CD1c-positive myeloid dendritic cell (primary cell): Measurements from ENCODE around the gene TTLL7.

Experiments
- DNase-seq: peaks from one replicate; pipeline ENCODE4 v3.0.0-alpha.2; 2016; ENCODE audit errors: extremely low spot score

The TTLL7 gene, protein sequence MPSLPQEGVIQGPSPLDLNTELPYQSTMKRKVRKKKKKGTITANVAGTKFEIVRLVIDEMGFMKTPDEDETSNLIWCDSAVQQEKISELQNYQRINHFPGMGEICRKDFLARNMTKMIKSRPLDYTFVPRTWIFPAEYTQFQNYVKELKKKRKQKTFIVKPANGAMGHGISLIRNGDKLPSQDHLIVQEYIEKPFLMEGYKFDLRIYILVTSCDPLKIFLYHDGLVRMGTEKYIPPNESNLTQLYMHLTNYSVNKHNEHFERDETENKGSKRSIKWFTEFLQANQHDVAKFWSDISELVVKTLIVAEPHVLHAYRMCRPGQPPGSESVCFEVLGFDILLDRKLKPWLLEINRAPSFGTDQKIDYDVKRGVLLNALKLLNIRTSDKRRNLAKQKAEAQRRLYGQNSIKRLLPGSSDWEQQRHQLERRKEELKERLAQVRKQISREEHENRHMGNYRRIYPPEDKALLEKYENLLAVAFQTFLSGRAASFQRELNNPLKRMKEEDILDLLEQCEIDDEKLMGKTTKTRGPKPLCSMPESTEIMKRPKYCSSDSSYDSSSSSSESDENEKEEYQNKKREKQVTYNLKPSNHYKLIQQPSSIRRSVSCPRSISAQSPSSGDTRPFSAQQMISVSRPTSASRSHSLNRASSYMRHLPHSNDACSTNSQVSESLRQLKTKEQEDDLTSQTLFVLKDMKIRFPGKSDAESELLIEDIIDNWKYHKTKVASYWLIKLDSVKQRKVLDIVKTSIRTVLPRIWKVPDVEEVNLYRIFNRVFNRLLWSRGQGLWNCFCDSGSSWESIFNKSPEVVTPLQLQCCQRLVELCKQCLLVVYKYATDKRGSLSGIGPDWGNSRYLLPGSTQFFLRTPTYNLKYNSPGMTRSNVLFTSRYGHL

DNA sequence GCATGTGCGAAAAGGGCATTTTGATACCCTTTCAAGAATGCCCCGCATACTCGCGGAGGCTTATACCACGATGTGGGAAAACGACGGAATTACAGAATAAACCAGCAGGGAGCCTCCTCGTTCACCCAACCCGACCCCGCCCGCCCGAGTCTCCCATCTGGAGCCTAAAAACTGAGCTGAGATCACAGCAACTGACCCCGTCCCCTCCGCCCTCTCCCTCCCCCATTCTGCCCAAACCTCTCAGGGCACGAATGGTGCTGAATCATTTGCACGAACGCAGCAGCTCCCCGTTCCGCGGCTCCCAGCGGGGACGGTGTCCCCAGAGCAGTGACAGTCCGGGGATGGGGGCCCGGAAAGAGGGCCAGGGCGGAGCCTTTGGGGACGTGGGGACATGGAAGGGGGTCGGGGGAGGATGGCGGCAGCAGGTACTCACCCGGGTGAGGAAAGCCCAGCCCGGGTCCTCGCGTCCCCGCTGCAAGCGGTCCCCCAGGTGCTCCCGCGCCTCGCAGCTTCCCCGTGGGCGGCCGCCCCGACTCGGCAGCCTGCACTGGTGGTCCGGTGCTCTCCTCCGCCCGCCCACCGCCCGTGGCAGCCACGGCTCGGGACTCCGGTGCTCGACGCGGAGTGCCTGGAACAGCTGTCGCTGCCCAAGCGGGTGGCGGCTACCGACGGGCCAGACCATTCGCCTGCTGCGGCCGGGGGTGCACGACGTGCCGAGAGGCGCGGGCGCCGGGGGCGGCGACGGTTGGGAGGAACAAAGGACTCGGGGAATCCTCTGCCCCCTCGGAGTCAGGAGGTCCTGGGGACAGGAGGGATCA is at the start of gene TTLL7:
Gene TTLL7, minus strand, starts transcription at position 635 of the 818 bp plus-strand sequence. CDS start 46,921 bp downstream, outside the sequence.
- peak; percentile 63 for DNase-seq

- DNase-seq, result no peak
Observed at GRCh38 chr1:84042461-84042860, 43.5 kb upstream of the TTLL7 start.

GRCh38 chr1:84037758-84038611 is 39.1 kb upstream of the TTLL7 start:
- no peak for DNase-seq

DNA sequence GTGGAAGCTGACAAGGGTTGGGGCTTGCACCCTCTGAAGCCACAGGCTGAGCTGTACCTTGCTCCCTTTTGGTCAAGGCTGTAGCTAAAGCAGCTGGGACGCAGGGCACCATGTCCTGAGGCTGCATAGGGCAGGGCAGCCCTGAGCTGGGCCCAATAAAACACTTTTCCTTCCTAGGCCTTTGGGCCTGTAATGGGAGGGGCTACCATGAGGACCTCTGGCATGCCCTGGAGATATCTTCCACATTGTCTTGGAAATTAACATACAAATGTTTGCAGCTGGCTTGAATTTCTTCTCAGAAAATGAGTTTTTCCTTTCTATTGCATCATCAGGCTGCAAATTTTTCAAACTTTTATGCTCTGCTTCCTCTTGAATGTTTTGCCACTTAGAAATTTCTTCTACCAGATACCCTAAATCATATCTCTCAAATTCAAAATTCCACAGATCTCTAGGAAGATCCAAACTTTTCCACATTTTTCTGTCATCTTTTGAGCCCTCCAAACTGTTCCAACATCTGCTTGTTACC is 32.9 kb upstream of the TTLL7 start:
- DNase-seq, result no peak

DNA sequence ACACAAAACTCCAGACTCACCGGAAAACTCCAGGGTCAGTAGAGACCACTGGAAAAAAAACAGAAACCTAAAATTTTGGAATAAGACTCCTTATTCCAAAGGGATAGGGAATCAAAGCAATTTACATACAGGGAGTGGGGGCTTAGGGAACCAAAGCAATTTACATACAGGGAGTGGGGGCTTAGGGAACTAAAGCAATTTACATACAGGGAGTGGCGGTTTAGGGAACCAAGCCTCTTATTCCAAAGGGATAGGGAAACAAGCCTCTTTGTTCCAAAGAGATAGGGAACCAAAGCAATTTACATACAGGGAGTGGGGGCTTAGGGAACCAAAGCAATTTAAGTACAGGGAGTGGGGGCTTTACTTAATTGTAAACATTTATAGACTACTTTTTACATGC is 28.4 kb upstream of the TTLL7 start:
- DNase-seq, result no peak

DNA sequence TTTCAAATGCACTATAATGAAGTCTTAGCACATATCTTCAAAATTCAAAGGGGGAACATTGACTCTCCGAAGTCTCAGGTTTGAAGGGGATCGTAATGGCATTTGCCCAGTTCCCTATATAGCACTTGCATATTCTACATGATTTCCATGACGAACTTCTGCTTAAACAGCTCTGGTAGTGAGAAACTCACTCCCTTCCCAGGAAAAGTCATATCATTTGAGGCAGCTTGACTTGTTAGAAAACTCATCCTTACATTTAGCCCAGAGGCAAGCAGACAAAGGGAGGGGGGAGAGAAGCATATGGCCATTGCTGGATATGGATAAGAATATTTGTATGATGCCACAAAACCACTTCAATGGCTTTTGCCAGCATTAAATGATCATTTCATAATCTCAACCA is 27.0 kb upstream of the TTLL7 start:
- DNase-seq, result no peak

GRCh38 chr1:84021822-84022221 is 22.9 kb upstream of the TTLL7 start:
- no peak for DNase-seq

DNA sequence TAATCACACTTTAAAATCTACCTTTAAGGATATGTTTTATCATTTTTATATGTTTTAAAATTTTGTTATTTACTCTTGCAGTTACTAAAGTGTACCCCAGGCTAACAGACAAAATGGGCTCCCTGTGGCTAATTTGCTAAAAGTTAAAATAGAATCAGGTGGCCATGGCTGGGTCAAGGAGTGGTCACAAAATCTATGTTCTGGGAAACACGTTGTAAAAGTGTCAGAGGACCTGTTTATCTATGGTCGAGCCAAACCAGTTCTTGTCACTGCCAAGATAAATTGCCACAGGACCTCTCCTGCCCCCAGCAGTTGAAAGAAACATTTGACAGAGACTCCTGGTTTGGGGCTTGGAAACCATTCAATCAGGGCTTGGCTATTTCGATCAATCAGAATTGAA is 21.2 kb upstream of the TTLL7 start:
- DNase-seq, result no peak

GRCh38 chr1:84019217-84019616 is 20.3 kb upstream of the TTLL7 start:
- DNase-seq, result no peak

DNA sequence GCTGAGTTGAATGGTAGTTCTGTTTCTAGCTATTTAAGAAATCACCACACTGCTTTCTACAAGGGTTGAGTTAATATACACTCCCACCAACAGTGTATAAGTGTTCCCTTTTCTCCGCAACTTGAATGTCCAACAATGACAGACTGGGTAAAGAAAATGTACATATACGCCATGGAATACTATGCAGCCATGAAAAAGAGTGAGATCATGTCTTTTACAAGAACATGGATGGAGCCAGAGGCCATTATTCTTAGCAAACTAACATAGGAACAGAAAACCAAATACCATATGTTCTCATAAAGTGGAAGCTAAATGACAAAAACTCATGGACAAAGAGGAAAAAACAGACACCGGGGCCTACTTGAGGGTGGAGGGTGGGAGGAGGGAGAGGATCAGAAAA is 14.8 kb upstream of the TTLL7 start:
- no peak for DNase-seq

- DNase-seq, result no peak
Observed at GRCh38 chr1:84012018-84012417, 13.1 kb upstream of the TTLL7 start.

DNA sequence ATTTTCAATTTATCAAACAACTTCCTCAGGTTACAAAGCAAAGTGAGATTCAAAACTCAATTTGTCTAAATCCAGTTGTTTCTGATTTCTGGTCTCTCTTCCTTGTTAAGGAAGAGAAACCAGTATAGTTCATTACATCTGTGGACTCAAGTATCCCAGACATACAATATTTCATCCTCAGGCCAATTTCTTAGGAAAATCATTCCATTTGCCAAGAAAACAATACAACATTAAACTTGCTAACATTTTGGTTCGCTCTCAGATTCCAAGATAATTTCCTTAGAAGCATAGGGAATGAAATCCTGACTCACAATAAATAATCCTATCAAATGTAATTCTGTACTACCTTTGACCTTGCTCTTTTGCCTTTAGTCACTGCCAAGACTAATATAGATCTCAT is 11.2 kb upstream of the TTLL7 start:
- DNase-seq, result no peak

GRCh38 chr1:84008631-84009030 is 9.7 kb upstream of the TTLL7 start:
- no peak for DNase-seq

DNA sequence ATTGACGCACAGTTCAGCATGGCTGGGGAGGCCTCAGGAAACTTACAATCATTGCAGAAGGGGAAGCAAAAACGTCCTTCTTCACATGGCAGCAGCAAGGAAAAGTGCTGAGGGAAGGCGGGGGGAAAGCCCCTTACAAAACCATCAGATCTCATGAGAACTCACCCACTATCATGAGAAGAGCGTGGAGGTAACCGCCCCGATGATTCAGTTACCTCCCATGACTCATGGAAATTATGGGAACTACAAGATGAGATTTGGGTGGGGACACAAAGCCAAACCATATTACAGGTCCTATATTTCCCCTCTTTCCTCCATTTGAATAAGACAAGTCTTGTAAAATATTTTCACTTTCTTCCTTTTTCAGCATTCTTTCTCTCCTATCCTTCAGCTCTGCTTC is 7.7 kb upstream of the TTLL7 start:
- DNase-seq, result no peak

GRCh38 chr1:84001501-84001900 is 2.6 kb upstream of the TTLL7 start:
- DNase-seq, result no peak

GRCh38 chr1:84000954-84001495 is 2.1 kb upstream of the TTLL7 start:
- DNase-seq, result no peak

- DNase-seq, result no peak
Observed at GRCh38 chr1:84000196-84000885, 1.4 kb upstream of the TTLL7 start.

DNA sequence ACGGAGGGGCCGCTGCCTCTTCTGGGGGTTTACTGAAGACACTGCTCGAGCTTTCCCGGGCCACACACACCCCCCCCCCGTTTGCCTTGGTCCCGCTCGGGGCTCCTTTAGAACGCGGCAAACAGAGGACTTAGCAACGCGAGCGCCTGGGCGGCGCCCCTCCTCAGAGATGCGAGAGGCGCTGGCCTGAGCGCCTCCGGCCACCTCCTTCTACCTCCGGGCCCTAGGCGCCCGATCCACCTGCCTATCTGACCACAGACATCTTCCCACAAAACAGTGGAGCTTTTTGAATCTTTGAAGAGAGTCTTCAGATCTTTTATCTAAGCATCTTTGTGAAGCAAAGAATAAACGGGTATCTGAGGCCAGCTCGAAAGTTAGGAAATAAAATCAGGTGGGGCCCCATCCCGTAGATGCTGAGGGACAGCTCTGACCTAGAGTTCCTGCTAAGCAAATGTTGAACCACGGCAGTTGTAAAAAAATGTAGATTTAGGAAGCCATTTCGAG is 436 bp upstream of the TTLL7 start:
- no peak for DNase-seq

GRCh38 chr1:83998205-83998497 is 781 bp downstream of the TTLL7 start:
- no peak for DNase-seq

GRCh38 chr1:83997631-83998030 is 1.3 kb downstream of the TTLL7 start:
- DNase-seq, result no peak
